ENCODE results near the gene LSM12.

DNA sequence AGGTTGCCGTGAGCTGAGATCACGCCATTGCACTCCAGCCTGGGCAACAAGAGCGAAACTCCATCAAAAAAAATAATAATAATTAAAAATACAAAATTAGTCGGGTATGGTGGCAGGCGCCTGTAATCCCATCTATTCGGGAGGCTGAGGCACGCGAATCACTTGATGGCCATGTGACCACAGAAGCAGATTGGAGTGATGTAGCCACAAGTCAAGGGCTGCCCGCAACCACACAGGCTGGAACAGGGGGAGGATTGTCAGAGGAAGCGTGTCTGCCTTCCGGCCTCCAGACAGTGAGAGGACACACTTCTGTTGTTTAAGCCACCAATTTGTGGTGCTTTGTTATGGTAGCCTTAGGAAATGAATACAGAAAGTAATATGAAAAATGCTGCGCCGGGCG, 73.8 kb downstream of the LSM12 start:
- TF ChIP-seq, protein P1, sequence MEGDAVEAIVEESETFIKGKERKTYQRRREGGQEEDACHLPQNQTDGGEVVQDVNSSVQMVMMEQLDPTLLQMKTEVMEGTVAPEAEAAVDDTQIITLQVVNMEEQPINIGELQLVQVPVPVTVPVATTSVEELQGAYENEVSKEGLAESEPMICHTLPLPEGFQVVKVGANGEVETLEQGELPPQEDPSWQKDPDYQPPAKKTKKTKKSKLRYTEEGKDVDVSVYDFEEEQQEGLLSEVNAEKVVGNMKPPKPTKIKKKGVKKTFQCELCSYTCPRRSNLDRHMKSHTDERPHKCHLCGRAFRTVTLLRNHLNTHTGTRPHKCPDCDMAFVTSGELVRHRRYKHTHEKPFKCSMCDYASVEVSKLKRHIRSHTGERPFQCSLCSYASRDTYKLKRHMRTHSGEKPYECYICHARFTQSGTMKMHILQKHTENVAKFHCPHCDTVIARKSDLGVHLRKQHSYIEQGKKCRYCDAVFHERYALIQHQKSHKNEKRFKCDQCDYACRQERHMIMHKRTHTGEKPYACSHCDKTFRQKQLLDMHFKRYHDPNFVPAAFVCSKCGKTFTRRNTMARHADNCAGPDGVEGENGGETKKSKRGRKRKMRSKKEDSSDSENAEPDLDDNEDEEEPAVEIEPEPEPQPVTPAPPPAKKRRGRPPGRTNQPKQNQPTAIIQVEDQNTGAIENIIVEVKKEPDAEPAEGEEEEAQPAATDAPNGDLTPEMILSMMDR (conservative IDR thresholded peaks at IDR 0.05; ENCODE audit: low read depth, low read length), result no peak
- no peak for TF ChIP-seq EZH2 (IDR thresholded peaks at IDR 0.05; ENCODE audit: borderline replicate concordance, low read depth, low read length, poor library complexity, severe bottlenecking)
